ENCODE measurements around the gene HNRNPH1. TPM values are rescaled to one million over a fixed set of nuclear protein-coding genes. Genes with fewer than 3 reads are reported as not detected.
A peak's percentile ranks its signal among the peaks of the same experiment; 100 is the strongest.

HNRNPH1 gene
- total and polyA plus RNA-seq, 4 donors, result 480 to 772 (median 597) TPM

DNA sequence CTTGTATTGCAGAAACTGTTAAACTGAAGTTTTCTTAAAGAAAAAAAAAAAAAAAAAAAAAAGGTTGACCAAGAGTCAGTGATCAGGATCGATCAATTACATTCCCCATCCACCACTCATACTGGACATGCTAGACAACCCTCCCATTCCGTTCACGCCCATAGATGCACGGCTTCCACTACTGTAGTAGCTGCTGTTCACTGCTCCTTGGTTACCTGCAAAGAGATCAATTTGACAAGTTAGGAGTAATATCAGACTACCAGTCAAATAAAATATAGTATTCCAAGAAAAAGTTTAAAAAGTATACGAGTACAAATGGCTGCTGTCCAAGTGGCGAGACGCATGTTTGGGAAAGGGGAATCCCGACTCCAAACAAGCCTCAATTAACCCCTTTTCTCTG lies 8.7 kb downstream of the HNRNPH1 start:
- no peaks in the 10 kb centered on the region for H3K27me3 ChIP-seq (ENCODE audit: control insufficient read depth, insufficient read depth, low read length)
- no peaks in the 10 kb centered on the region for H3K4me1 ChIP-seq (ENCODE audit: control insufficient read depth, insufficient read depth, low read length)
- no peaks in the 10 kb centered on the region for H3K9me3 ChIP-seq (ENCODE audit: control insufficient read depth, insufficient read depth, low read length)
- peaks cover 66% of the 10 kb centered on the region for H3K36me3 ChIP-seq (ENCODE audit: control insufficient read depth, insufficient read depth, low read length)
- H3K27ac ChIP-seq (ENCODE audit: low read depth, low read length), result no peak overlapping the region
- 100% methylated on average over 2 of the region's 8 CpGs for WGBS (ENCODE audit: insufficient coverage)
- H3K4me3 ChIP-seq (ENCODE audit: low read depth, low read length), result no peak overlapping the region
- DNase-seq (ENCODE audit: low read depth in 4 of 6, low spot score in 6 of 6), result no peak

GRCh38 chr5:179613460-179614071 lies 9.9 kb downstream of the HNRNPH1 start:
- WGBS (ENCODE audit: insufficient coverage), result 52% methylated on average over 2 of the region's 8 CpGs
- Histone ChIP-seq H3K4me1 (ENCODE audit: control insufficient read depth, insufficient read depth, low read length) (no peaks in the 10 kb centered on the region), H3K27me3 (ENCODE audit: control insufficient read depth, insufficient read depth, low read length) (no peaks in the 10 kb centered on the region), H3K9me3 (ENCODE audit: control insufficient read depth, insufficient read depth, low read length) (no peaks in the 10 kb centered on the region), H3K27ac (ENCODE audit: low read depth, low read length) (no peak overlapping the region), H3K36me3 (ENCODE audit: control insufficient read depth, insufficient read depth, low read length) (peaks cover 78% of the 10 kb centered on the region), H3K4me3 (ENCODE audit: low read depth, low read length) (no peak overlapping the region)
- DNase-seq (ENCODE audit: low read depth in 4 of 6, low spot score in 6 of 6), result no peak

- Histone ChIP-seq H3K36me3 (ENCODE audit: control insufficient read depth, insufficient read depth, low read length) (peaks cover 80% of the 10 kb centered on the region), H3K4me1 (ENCODE audit: control insufficient read depth, insufficient read depth, low read length) (no peaks in the 10 kb centered on the region), H3K27me3 (ENCODE audit: control insufficient read depth, insufficient read depth, low read length) (no peaks in the 10 kb centered on the region), H3K9me3 (ENCODE audit: control insufficient read depth, insufficient read depth, low read length) (no peaks in the 10 kb centered on the region), H3K27ac (ENCODE audit: low read depth, low read length) (no peak overlapping the region), H3K4me3 (ENCODE audit: low read depth, low read length) (no peak overlapping the region)
- no peak for DNase-seq (ENCODE audit: low read depth in 4 of 6, low spot score in 6 of 6)
- WGBS (ENCODE audit: insufficient coverage), result 84% methylated on average over 15 of the region's 21 CpGs
Measured at GRCh38 chr5:179612577-179613459, 10.7 kb downstream of the HNRNPH1 start.

DNA sequence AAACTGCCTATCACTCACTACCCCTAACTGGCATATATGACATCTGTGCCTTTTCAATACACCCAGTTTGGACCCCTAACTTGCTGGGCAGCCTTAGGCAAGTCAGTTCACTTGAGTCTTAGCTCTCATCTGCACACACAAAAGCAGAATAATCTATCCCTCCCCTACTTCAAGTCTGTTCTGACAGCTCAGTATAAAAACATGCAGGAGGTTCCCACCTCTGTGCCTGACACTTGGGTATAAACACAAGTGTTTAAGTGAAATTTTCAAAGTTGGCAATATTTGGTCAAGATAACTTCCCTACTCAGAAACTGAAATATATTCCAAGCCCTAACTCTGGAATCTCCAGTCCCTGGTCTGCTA lies 12.6 kb downstream of the HNRNPH1 start:
- H3K27me3 ChIP-seq (ENCODE audit: control insufficient read depth, insufficient read depth, low read length), result no peaks in the 10 kb centered on the region
- H3K4me3 ChIP-seq (ENCODE audit: low read depth, low read length), result no peak overlapping the region
- H3K9me3 ChIP-seq (ENCODE audit: control insufficient read depth, insufficient read depth, low read length), result no peaks in the 10 kb centered on the region
- DNase-seq (ENCODE audit: low read depth in 4 of 6, low spot score in 6 of 6), result no peak
- H3K36me3 ChIP-seq (ENCODE audit: control insufficient read depth, insufficient read depth, low read length), result peaks cover 87% of the 10 kb centered on the region
- H3K4me1 ChIP-seq (ENCODE audit: control insufficient read depth, insufficient read depth, low read length), result peaks cover 2% of the 10 kb centered on the region
- H3K27ac ChIP-seq (ENCODE audit: low read depth, low read length), result no peak overlapping the region

- H3K9me3 ChIP-seq (ENCODE audit: control insufficient read depth, insufficient read depth, low read length), result no peaks in the 10 kb centered on the region
- peaks cover 91% of the 10 kb centered on the region for H3K36me3 ChIP-seq (ENCODE audit: control insufficient read depth, insufficient read depth, low read length)
- H3K27ac ChIP-seq (ENCODE audit: low read depth, low read length), result no peak overlapping the region
- no peak overlapping the region for H3K4me3 ChIP-seq (ENCODE audit: low read depth, low read length)
- no peaks in the 10 kb centered on the region for H3K27me3 ChIP-seq (ENCODE audit: control insufficient read depth, insufficient read depth, low read length)
- no peak for DNase-seq (ENCODE audit: low read depth in 4 of 6, low spot score in 6 of 6)
- H3K4me1 ChIP-seq (ENCODE audit: control insufficient read depth, insufficient read depth, low read length), result peaks cover 3% of the 10 kb centered on the region
- 77% methylated on average over 21 of the region's 23 CpGs for WGBS (ENCODE audit: insufficient coverage)
Measured at GRCh38 chr5:179610109-179610902, 13.2 kb downstream of the HNRNPH1 start.

GRCh38 chr5:179609834-179610108 lies 13.7 kb downstream of the HNRNPH1 start:
- Histone ChIP-seq H3K27ac (ENCODE audit: low read depth, low read length) (no peak overlapping the region), H3K4me3 (ENCODE audit: low read depth, low read length) (no peak overlapping the region), H3K4me1 (ENCODE audit: control insufficient read depth, insufficient read depth, low read length) (peaks cover 3% of the 10 kb centered on the region), H3K27me3 (ENCODE audit: control insufficient read depth, insufficient read depth, low read length) (no peaks in the 10 kb centered on the region), H3K9me3 (ENCODE audit: control insufficient read depth, insufficient read depth, low read length) (no peaks in the 10 kb centered on the region), H3K36me3 (ENCODE audit: control insufficient read depth, insufficient read depth, low read length) (peaks cover 91% of the 10 kb centered on the region)
- 71% methylated on average over 8 of the region's 8 CpGs for WGBS (ENCODE audit: insufficient coverage)
- no peak for DNase-seq (ENCODE audit: low read depth in 4 of 6, low spot score in 6 of 6)

DNA sequence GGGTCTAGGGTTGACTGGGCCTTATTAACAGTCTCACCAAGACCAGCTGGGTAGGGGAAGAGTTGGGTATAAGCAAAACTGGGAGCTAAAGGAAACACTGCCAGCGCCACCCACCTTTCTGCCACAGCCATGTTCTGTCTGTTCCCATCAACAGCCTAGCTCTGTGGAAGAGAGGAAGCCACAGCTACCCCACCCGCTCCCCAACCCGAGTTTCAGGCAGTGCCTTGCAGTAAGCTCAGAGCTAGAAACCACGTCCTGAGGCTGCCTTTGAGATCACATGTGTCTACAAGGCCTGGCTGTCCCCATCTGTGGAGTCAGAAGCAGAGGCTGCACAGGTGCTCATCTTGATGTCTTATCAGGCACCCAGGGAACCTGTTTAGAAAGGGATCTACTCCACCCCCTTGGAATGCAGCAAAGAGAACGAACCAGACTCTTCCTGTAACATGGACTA lies 15.3 kb downstream of the HNRNPH1 start:
- H3K4me3 ChIP-seq (ENCODE audit: low read depth, low read length), result no peak overlapping the region
- H3K27me3 ChIP-seq (ENCODE audit: control insufficient read depth, insufficient read depth, low read length), result no peaks in the 10 kb centered on the region
- DNase-seq (ENCODE audit: low read depth in 4 of 6, low spot score in 6 of 6), result no peak
- H3K27ac ChIP-seq (ENCODE audit: low read depth, low read length), result no peak overlapping the region
- H3K9me3 ChIP-seq (ENCODE audit: control insufficient read depth, insufficient read depth, low read length), result no peaks in the 10 kb centered on the region
- WGBS (ENCODE audit: insufficient coverage), result 73% methylated on average over 4 of the region's 5 CpGs
- H3K4me1 ChIP-seq (ENCODE audit: control insufficient read depth, insufficient read depth, low read length), result peaks cover 3% of the 10 kb centered on the region
- peaks cover 97% of the 10 kb centered on the region for H3K36me3 ChIP-seq (ENCODE audit: control insufficient read depth, insufficient read depth, low read length)

DNA sequence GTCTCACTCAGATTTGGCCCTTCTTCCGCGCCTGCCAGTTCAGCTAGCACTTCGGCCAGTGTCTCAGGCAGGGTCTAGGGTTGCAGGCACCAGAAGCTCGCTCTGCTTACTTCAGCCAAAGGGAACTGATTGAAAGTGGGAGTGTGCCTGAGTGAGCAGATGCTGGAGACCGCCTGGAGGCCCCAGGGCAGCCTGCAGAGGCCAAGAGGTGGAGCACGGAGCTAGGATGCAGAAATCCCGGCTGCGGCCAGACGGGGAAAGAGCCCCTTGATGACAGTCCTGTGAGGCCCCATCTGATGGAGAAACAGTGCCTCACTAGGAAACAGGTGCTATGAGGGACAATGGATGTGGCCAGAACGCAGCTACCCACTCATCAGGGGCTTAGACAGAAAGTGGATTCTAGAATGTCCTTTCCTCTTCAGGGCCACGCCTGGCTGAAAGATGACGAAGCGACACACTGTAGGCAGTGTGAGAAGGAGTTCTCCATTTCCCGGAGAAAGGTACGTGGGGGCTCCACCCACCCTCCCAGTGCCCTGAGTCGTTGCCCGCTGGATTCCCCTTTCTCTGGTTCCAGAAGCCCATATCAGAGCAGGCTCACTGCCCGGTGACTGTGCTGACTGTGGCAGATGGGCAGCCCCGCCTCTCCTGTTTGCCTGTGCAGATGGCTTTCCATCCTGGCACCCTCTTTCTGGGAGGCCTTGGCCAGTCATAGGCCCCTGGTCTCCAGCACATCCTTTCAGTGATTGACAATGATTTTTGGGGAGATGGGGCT lies 16.1 kb downstream of the HNRNPH1 start:
- Histone ChIP-seq H3K4me3 (ENCODE audit: low read depth, low read length) (no peak overlapping the region), H3K4me1 (ENCODE audit: control insufficient read depth, insufficient read depth, low read length) (peaks cover 3% of the 10 kb centered on the region), H3K36me3 (ENCODE audit: control insufficient read depth, insufficient read depth, low read length) (peaks cover 98% of the 10 kb centered on the region), H3K9me3 (ENCODE audit: control insufficient read depth, insufficient read depth, low read length) (no peaks in the 10 kb centered on the region), H3K27ac (ENCODE audit: low read depth, low read length) (no peak overlapping the region), H3K27me3 (ENCODE audit: control insufficient read depth, insufficient read depth, low read length) (no peaks in the 10 kb centered on the region)
- WGBS (ENCODE audit: insufficient coverage), result 65% methylated on average over 17 of the region's 19 CpGs
- peak in 2 of 6 donors; percentile 45 to 86 for DNase-seq (ENCODE audit: low read depth in 4 of 6, low spot score in 6 of 6)

GRCh38 chr5:179606910-179607159 lies 16.6 kb downstream of the HNRNPH1 start:
- peaks cover 98% of the 10 kb centered on the region for H3K36me3 ChIP-seq (ENCODE audit: control insufficient read depth, insufficient read depth, low read length)
- H3K4me1 ChIP-seq (ENCODE audit: control insufficient read depth, insufficient read depth, low read length), result peaks cover 3% of the 10 kb centered on the region
- H3K27ac ChIP-seq (ENCODE audit: low read depth, low read length), result no peak overlapping the region
- no peak overlapping the region for H3K4me3 ChIP-seq (ENCODE audit: low read depth, low read length)
- no peaks in the 10 kb centered on the region for H3K9me3 ChIP-seq (ENCODE audit: control insufficient read depth, insufficient read depth, low read length)
- DNase-seq (ENCODE audit: low read depth in 4 of 6, low spot score in 6 of 6), result no peak
- H3K27me3 ChIP-seq (ENCODE audit: control insufficient read depth, insufficient read depth, low read length), result no peaks in the 10 kb centered on the region
- WGBS (ENCODE audit: insufficient coverage), result 93% methylated on average over 6 of the region's 6 CpGs
